CD8-positive, alpha-beta memory T cell (primary cell): Measurements from ENCODE around the gene AK8. TPM values are rescaled to one million over a fixed set of nuclear protein-coding genes. Genes with fewer than 3 reads are reported as not detected.

Experiments used
- CTCF ChIA-PET: fragments of 350-600 bp; sonication (Branson Sonifier 250); formaldehyde crosslinking; loops from one replicate; lab custom pipeline; 2021; ENCODE audit warnings: antibody characterized with exemption; lab: Charles Lee
- POLR2A ChIA-PET: fragments of 350-600 bp; sonication (Branson Sonifier 250); formaldehyde crosslinking; loops from one replicate; lab custom pipeline; 2021; ENCODE audit warnings: antibody characterized with exemption; lab: Charles Lee
- DNase-seq, 5 donors: peaks; one replicate each; pipeline versions ENCODE4 v3.0.0 to v3.0.0-alpha.2; 2020 to 2022; ENCODE audit warnings: mixed read lengths in 1 of 5
- H3K27ac ChIP-seq: one replicate; pipeline ENCODE4 v1.7.0; 2013; ENCODE audit warnings: low read depth, mild to moderate bottlenecking, low read length, moderate library complexity
- H3K27me3 ChIP-seq: 2 replicates; pipeline ENCODE4 v1.7.0; 2013; ENCODE audit warnings: low read length, mild to moderate bottlenecking; ENCODE audit not compliant: insufficient read depth, poor library complexity, severe bottlenecking
- H3K36me3 ChIP-seq: 2 replicates; pipeline ENCODE4 v1.7.0; 2013; ENCODE audit warnings: mild to moderate bottlenecking, low read length, moderate library complexity; ENCODE audit not compliant: insufficient read depth
- H3K4me1 ChIP-seq: 2 replicates; pipeline ENCODE4 v1.7.0; 2013; ENCODE audit warnings: mild to moderate bottlenecking, low read length, moderate library complexity; ENCODE audit not compliant: insufficient read depth
- H3K4me3 ChIP-seq: 2 replicates; pipeline ENCODE4 v1.7.0; 2013; ENCODE audit warnings: mild to moderate bottlenecking, low read length
- H3K9me3 ChIP-seq: 2 replicates; pipeline ENCODE4 v1.7.0; 2013; ENCODE audit warnings: mild to moderate bottlenecking, low read length
- H3K27ac Mint-ChIP-seq, 8 donors: one replicate each; pipeline ENCODE4 v1.8.0; 2020 to 2021; ENCODE audit warnings: mixed read lengths in 8 of 8, mild to moderate bottlenecking in 6 of 8, inconsistent platforms in 3 of 8, moderate library complexity in 3 of 8
- H3K27me3 Mint-ChIP-seq, 2 donors: one replicate each; pipeline ENCODE4 v1.8.0; 2020 to 2021; ENCODE audit warnings: mixed read lengths in 2 of 2, mild to moderate bottlenecking in 1 of 2, moderate library complexity in 1 of 2
- H3K36me3 Mint-ChIP-seq, 3 donors: one replicate each; pipeline ENCODE4 v1.8.0; 2020 to 2021; ENCODE audit warnings: mixed read lengths in 3 of 3, inconsistent platforms in 1 of 3, mild to moderate bottlenecking in 1 of 3
- H3K4me1 Mint-ChIP-seq, 3 donors: one replicate each; pipeline ENCODE4 v1.8.0; 2020 to 2021; ENCODE audit warnings: mixed read lengths in 3 of 3, inconsistent platforms in 1 of 3, mild to moderate bottlenecking in 1 of 3
- H3K4me3 Mint-ChIP-seq, 7 donors: one replicate each; pipeline ENCODE4 v1.8.0; 2020 to 2021; ENCODE audit warnings: mixed read lengths in 7 of 7, mild to moderate bottlenecking in 6 of 7, moderate library complexity in 4 of 7, inconsistent platforms in 2 of 7
- H3K9me3 Mint-ChIP-seq, 5 donors: one replicate each; pipeline ENCODE4 v1.8.0; 2020 to 2022; ENCODE audit warnings: mixed read lengths in 5 of 5, mild to moderate bottlenecking in 3 of 5, moderate library complexity in 2 of 5, inconsistent platforms in 1 of 5
- polyA plus RNA-seq: library from polyadenylated mRNA; unstranded; fragments of 300-500 nt; fragmentation: Illumina TruSeq; gene quantifications from one replicate; pipeline ENCODE4 v1.2.3, GENCODE V29; 2021
- total RNA-seq, 2 experiments: library from RNA; stranded (reverse); gene quantifications; one replicate each; pipeline ENCODE4 v1.2.3, GENCODE V29; 2021

AK8 gene
- total and polyA plus RNA-seq, 3 experiments from 2014 or later, result not detected

DNA sequence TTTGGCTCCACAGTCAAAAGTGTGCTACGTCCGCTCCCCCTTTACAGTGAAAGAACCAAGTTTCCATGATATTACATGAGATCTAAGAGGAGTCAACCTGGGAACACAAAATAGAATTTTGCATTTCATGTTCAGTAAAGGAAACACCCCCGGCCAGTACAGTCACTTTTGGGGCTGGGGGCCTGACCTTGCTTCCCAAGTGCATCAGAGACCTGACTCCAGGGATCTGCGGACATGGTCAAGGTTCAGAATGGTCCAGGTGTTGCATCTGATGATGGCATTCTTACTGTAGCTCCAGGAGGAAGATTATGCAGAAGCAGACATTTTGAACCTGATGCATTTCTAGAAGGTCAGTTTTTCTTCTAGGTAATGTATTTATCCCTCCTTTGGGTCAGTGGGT is 39.8 kb downstream of the AK8 start:
- no peak overlapping the region for H3K27ac Mint-ChIP-seq
- no peaks in the 10 kb centered on the region for H3K36me3 ChIP-seq
- peaks cover 9 to 16% of the 10 kb centered on the region in 2 donors for H3K27me3 Mint-ChIP-seq
- no peaks in the 10 kb centered on the region for H3K4me1 ChIP-seq
- CTCF ChIA-PET, result no interaction called here
- H3K36me3 Mint-ChIP-seq, result no peaks in the 10 kb centered on the region
- no peak for DNase-seq
- no peak overlapping the region for H3K4me3 ChIP-seq
- H3K9me3 Mint-ChIP-seq, result no peaks in the 10 kb centered on the region
- H3K27me3 ChIP-seq, result no peaks in the 10 kb centered on the region
- POLR2A ChIA-PET, result no interaction called here
- H3K27ac ChIP-seq, result no peak overlapping the region
- H3K4me3 Mint-ChIP-seq, result no peak overlapping the region
- no peaks in the 10 kb centered on the region for H3K4me1 Mint-ChIP-seq
- no peaks in the 10 kb centered on the region for H3K9me3 ChIP-seq

DNA sequence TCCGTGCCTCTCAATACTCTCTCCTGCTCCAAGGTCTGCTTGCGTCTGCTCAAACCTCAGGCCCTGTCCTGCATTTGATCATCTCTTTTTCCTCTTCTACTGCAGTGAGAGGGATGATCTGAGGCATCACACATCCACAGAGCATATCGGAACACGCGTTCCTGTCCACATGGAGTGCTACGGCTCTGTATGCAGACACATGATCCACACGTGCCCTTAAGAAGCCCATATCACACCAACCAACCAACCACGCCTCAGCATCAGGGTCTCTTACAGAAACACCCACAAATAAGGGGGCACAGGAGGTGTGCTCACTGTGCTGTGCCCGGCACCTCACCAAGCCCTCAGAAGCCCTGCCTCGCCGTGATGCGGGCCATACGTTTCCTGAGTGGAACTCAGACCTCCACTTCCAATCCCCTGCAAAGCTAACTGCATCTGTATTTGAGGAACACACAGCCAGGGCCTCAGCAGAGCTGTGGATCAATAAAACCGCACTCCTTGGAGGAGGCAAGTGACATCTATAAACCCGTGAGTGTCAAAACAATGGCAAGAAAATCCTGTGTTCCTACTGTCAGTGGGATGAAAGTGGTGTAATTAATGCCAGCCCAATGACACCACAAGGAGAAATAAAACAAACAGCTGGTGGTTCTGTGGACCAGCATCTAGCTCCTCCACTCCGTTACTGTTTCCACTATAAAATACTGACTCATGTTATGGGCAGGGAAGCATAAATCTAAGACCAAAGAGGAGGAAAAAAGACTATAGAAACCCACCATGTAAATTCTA is 40.4 kb downstream of the AK8 start:
- Histone ChIP-seq H3K27ac (no peak overlapping the region), H3K27me3 (no peaks in the 10 kb centered on the region), H3K4me3 (no peak overlapping the region), H3K9me3 (no peaks in the 10 kb centered on the region), H3K4me1 (no peaks in the 10 kb centered on the region), H3K36me3 (no peaks in the 10 kb centered on the region)
- DNase-seq, result no peak
- ChIA-PET POLR2A (no interaction called here), CTCF (no interaction called here)
- Mint-ChIP-seq H3K9me3 (no peaks in the 10 kb centered on the region), H3K36me3 (no peaks in the 10 kb centered on the region), H3K27me3 (peaks cover 6 to 16% of the 10 kb centered on the region in 2 donors), H3K27ac (no peak overlapping the region), H3K4me3 (no peak overlapping the region), H3K4me1 (no peaks in the 10 kb centered on the region)

DNA sequence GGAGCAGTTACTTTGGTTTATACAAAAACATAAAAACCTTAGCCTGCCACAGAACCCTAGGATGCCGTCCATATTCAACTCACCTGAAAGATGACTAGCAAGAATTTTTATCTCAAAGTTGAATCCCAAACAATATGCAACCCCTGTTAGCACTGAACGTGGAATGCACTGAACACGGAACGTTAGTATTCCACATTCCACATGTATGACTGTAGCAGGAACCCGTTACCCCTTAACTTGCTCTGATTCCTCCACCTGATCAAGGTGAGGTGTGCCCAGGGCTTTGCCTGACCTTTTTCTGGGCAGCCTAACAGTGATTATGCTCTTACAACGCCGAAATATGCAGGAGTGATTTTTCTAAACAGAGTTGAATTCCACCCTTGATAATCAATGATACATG is 43.7 kb downstream of the AK8 start:
- Mint-ChIP-seq H3K36me3 (no peaks in the 10 kb centered on the region), H3K4me3 (no peak overlapping the region), H3K27me3 (peaks cover 6 to 30% of the 10 kb centered on the region in 2 donors), H3K27ac (no peak overlapping the region), H3K9me3 (no peaks in the 10 kb centered on the region), H3K4me1 (no peaks in the 10 kb centered on the region)
- POLR2A ChIA-PET, result no interaction called here
- CTCF ChIA-PET, result no interaction called here
- Histone ChIP-seq H3K36me3 (no peaks in the 10 kb centered on the region), H3K9me3 (no peaks in the 10 kb centered on the region), H3K27me3 (no peaks in the 10 kb centered on the region), H3K27ac (no peak overlapping the region), H3K4me1 (no peaks in the 10 kb centered on the region), H3K4me3 (no peak overlapping the region)
- no peak for DNase-seq

DNA sequence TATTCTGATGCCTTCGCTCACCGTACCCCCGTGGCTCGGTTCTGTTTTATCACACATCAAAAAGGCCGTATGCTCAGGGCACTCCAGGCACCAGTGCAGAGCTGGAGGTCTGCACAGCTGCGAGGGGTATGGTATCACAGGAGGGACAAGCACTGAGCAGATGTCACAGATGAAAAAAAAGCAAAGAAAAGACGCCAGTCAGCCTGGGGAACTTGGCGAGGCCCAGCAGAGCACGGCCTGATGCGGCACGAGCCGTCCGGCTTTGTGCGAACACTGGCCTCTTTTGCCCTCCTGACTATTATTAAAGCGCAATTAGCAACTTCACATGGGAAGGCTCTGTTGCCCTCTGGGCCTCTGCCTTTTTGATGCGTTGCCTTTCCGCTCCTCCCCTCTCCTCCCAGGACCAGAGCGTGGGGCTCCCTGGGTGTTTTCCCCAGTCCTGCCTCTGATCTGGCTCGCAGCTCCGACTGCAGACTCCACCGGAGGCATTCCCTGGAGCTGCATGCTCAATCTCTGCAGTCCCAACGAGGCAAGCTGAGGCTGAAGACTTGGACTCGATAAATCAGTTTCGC is 44.4 kb downstream of the AK8 start:
- Histone ChIP-seq H3K4me1 (no peaks in the 10 kb centered on the region), H3K4me3 (no peak overlapping the region), H3K27me3 (no peaks in the 10 kb centered on the region), H3K36me3 (no peaks in the 10 kb centered on the region), H3K27ac (no peak overlapping the region), H3K9me3 (no peaks in the 10 kb centered on the region)
- ChIA-PET POLR2A (no interaction called here), CTCF (no interaction called here)
- Mint-ChIP-seq H3K27ac (no peak overlapping the region), H3K9me3 (no peaks in the 10 kb centered on the region), H3K36me3 (no peaks in the 10 kb centered on the region), H3K27me3 (peaks cover 5 to 31% of the 10 kb centered on the region in 2 donors), H3K4me1 (no peaks in the 10 kb centered on the region), H3K4me3 (no peak overlapping the region)
- no peak for DNase-seq

DNA sequence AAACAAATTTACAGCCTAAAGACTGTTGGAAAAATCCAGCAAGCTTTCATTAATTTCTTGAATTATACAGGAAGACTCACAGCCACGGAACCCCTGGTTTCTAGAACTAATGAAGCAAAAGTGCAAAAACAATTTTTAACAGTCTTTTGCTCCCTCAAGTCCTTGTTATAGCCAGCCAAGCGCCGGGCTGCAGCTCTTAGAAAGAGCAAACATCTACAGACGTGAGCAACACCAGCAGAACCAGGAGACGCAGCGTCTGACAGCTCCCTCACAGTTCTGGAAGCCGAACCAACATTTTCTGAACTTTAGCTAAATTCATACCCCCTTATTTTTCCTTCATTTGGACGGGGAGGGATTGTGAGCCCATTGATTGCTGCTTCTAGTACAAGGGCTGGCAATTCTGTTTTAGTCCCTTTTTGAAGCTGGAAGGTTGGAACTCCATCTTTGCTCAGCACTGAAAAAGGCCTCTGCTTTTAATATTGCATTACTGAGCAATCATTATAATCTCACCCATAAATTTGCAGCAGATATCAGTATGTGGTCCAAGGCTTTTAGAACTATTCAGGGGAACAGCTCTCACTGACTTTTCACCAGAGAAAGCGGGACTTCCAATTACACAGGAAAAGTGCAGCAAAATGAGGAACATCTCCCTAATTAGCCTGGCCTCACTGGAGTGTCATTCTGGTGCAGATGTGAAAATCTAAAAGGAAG is 45.8 kb downstream of the AK8 start:
- CTCF ChIA-PET, result no interaction called here
- Histone ChIP-seq H3K4me1 (no peaks in the 10 kb centered on the region), H3K27ac (no peak overlapping the region), H3K36me3 (no peaks in the 10 kb centered on the region), H3K27me3 (no peaks in the 10 kb centered on the region), H3K9me3 (no peaks in the 10 kb centered on the region), H3K4me3 (no peak overlapping the region)
- Mint-ChIP-seq H3K9me3 (no peaks in the 10 kb centered on the region), H3K4me1 (peaks cover 0 to 1% (median 0%) of the 10 kb centered on the region in 3 donors), H3K27me3 (peaks cover 5 to 39% of the 10 kb centered on the region in 2 donors), H3K27ac (no peak overlapping the region), H3K36me3 (no peaks in the 10 kb centered on the region), H3K4me3 (no peak overlapping the region)
- DNase-seq, result no peak
- POLR2A ChIA-PET, result interaction anchor here (0.6 kb wide), 1 partner anchor 110 kb away, joined by 3 read pairs; no protein-coding TSS in a partner anchor

DNA sequence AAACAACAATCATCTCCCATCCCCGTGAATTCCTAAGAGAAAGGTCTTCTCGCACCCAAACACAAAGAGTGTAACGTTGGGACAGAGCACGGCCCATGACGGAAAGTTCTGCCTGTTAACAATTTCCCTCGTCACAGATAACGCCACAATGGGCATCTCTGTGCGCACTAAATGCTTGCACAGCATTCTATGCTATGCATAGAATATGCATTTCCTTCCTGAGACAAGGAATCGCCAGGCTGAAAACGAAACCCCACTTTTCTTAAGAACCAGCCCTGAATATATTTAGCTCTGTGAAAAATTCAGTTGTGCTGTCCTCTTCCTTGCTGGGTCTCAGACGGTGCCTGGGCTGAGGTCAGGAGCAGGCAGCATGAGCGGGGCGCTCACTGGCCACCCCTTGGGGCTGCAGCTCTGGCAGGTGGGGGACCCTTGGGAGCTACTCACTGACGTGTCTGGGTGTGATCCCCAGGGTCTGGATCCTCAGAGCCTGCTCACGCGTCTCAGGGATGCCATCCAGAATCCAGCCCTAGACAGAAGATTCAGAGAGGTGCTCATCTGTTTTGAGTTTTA is 49.8 kb downstream of the AK8 start:
- H3K4me1 ChIP-seq, result no peaks in the 10 kb centered on the region
- H3K9me3 ChIP-seq, result no peaks in the 10 kb centered on the region
- no peak overlapping the region for H3K27ac ChIP-seq
- Mint-ChIP-seq H3K27me3 (peaks cover 4 to 61% of the 10 kb centered on the region in 2 donors), H3K36me3 (no peaks in the 10 kb centered on the region), H3K4me3 (no peak overlapping the region), H3K4me1 (peaks cover 0 to 8% (median 4%) of the 10 kb centered on the region in 3 donors), H3K9me3 (no peaks in the 10 kb centered on the region), H3K27ac (peak overlapping the region in 1 of 8 donors; percentile 41)
- H3K27me3 ChIP-seq, result peaks cover 6% of the 10 kb centered on the region
- no peak overlapping the region for H3K4me3 ChIP-seq
- H3K36me3 ChIP-seq, result no peaks in the 10 kb centered on the region
- POLR2A ChIA-PET, result no interaction called here
- no peak for DNase-seq
- CTCF ChIA-PET, result no interaction called here

DNA sequence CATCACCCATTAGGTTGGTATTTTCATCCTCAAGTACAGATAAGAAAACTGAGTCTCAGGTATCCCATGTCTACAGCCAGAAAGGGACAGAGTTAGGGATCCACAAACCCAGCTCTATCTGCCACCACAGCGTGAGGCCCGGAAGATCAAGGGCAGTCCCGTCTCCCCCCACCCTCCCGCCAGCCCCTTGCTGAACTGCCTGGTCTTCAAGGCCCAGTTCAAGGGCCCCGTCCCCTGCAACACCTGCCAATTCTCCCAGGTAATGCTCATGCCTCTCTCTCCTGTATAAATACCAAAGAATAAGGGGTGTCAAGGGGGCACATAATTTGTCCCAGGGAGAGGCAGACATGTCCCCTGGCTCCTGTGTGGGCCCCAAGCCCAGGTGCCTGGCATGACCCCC is 50.7 kb downstream of the AK8 start:
- no peak overlapping the region for H3K27ac ChIP-seq
- no peaks in the 10 kb centered on the region for H3K36me3 ChIP-seq
- ChIA-PET POLR2A (no interaction called here), CTCF (no interaction called here)
- H3K9me3 ChIP-seq, result no peaks in the 10 kb centered on the region
- no peaks in the 10 kb centered on the region for H3K4me1 ChIP-seq
- Mint-ChIP-seq H3K36me3 (no peaks in the 10 kb centered on the region), H3K27me3 (peaks cover 5 to 71% of the 10 kb centered on the region in 2 donors), H3K4me1 (peaks cover 0 to 8% (median 4%) of the 10 kb centered on the region in 3 donors), H3K27ac (no peak overlapping the region), H3K9me3 (no peaks in the 10 kb centered on the region), H3K4me3 (no peak overlapping the region)
- no peak overlapping the region for H3K4me3 ChIP-seq
- H3K27me3 ChIP-seq, result peaks cover 6% of the 10 kb centered on the region
- DNase-seq, result no peak
